ENCODE measurements around the gene DND1.
"Not testable (repeated sequence)": the region's sequence is repeated elsewhere in the genome, so short reads cannot be mapped to it uniquely, and the experiment has no call there.

DND1 gene

GRCh38 chr5:140628711-140629110 lies 44.7 kb downstream of the DND1 start:
- H3K36me3 ChIP-seq (replicated peaks in 1 of 2; ENCODE audit: control insufficient read depth in 2 of 2, insufficient read depth in 2 of 2, low read length in 2 of 2): no peaks in the 10 kb centered on the region
- no peak overlapping the region for H3K27ac ChIP-seq (replicated peaks; ENCODE audit: low read length)
- H3K14ac ChIP-seq (ENCODE audit: low read length): no peak overlapping the region
- peaks cover 13 to 15% of the 10 kb centered on the region in 2 donors for H3K9me3 ChIP-seq (replicated peaks in 1 of 2; ENCODE audit: control insufficient read depth in 2 of 2, insufficient read depth in 1 of 2, low read depth in 1 of 2, low read length in 2 of 2)
- H2BK12ac ChIP-seq (ENCODE audit: low read length): no peak overlapping the region
- H2BK5ac ChIP-seq (ENCODE audit: low read length): no peak overlapping the region
- no peak overlapping the region for H4K8ac ChIP-seq (ENCODE audit: low read depth, low read length)
- H3K4me1 ChIP-seq (ENCODE audit: control insufficient read depth in 2 of 2, insufficient read depth in 1 of 2, low read depth in 1 of 2, low read length in 2 of 2): no peaks in the 10 kb centered on the region
- H3K23ac ChIP-seq (ENCODE audit: low read depth, low read length, poor library complexity): no peak overlapping the region
- no peak overlapping the region for H2AFZ ChIP-seq (ENCODE audit: low read length)
- no peak overlapping the region for H2AK5ac ChIP-seq (ENCODE audit: low read depth, low read length)
- no peaks in the 10 kb centered on the region for H3K27me3 ChIP-seq (ENCODE audit: control insufficient read depth in 3 of 3, insufficient read depth in 3 of 3, low read depth in 1 of 3, low read length in 3 of 3)
- no peak overlapping the region for H4K91ac ChIP-seq (ENCODE audit: low read depth, low read length, poor library complexity)
- H3K79me1 ChIP-seq (ENCODE audit: low read depth, low read length): no peaks in the 10 kb centered on the region
- no peak overlapping the region for H3K4me2 ChIP-seq (ENCODE audit: insufficient read depth, low read length, poor library complexity, severe bottlenecking)
- no peak overlapping the region for H3K9ac ChIP-seq (ENCODE audit: low read depth, low read length, poor library complexity)
- H3K4ac ChIP-seq (ENCODE audit: low read length): no peak overlapping the region
- no CpG with 5 or more reads among the region's 1 CpG for WGBS, 2 donors (ENCODE audit: extremely low coverage in 2 of 2, insufficient read length in 2 of 2, insufficient replicate concordance in 1 of 2)
- no peak overlapping the region for H3K18ac ChIP-seq (ENCODE audit: low read length)
- DNase-seq (ENCODE audit: low spot score): no peak
- H2BK120ac ChIP-seq (ENCODE audit: low read depth, low read length): no peak overlapping the region
- H2BK15ac ChIP-seq (ENCODE audit: low read length): no peak overlapping the region
- no peak overlapping the region for H3K4me3 ChIP-seq (ENCODE audit: low read length in 2 of 2)

- Histone ChIP-seq H3K4me1 (ENCODE audit: control insufficient read depth in 2 of 2, insufficient read depth in 1 of 2, low read depth in 1 of 2, low read length in 2 of 2) (no peaks in the 10 kb centered on the region), H3K27ac (replicated peaks; ENCODE audit: low read length) (no peak overlapping the region), H3K27me3 (ENCODE audit: control insufficient read depth in 3 of 3, insufficient read depth in 3 of 3, low read depth in 1 of 3, low read length in 3 of 3) (no peaks in the 10 kb centered on the region), H3K18ac (ENCODE audit: low read length) (no peak overlapping the region), H3K4me2 (ENCODE audit: insufficient read depth, low read length, poor library complexity, severe bottlenecking) (no peak overlapping the region), H3K23ac (ENCODE audit: low read depth, low read length, poor library complexity) (no peak overlapping the region), H2AK5ac (ENCODE audit: low read depth, low read length) (no peak overlapping the region), H2BK5ac (ENCODE audit: low read length) (no peak overlapping the region), H4K91ac (ENCODE audit: low read depth, low read length, poor library complexity) (no peak overlapping the region), H3K9me3 (replicated peaks in 1 of 2; ENCODE audit: control insufficient read depth in 2 of 2, insufficient read depth in 1 of 2, low read depth in 1 of 2, low read length in 2 of 2) (peaks cover 13 to 15% of the 10 kb centered on the region in 2 donors), H3K9ac (ENCODE audit: low read depth, low read length, poor library complexity) (no peak overlapping the region), H3K4ac (ENCODE audit: low read length) (no peak overlapping the region), H3K4me3 (ENCODE audit: low read length in 2 of 2) (no peak overlapping the region), H3K14ac (ENCODE audit: low read length) (no peak overlapping the region), H3K79me1 (ENCODE audit: low read depth, low read length) (no peaks in the 10 kb centered on the region), H2BK120ac (ENCODE audit: low read depth, low read length) (no peak overlapping the region), H2BK12ac (ENCODE audit: low read length) (no peak overlapping the region), H2AFZ (ENCODE audit: low read length) (no peak overlapping the region), H2BK15ac (ENCODE audit: low read length) (no peak overlapping the region), H4K8ac (ENCODE audit: low read depth, low read length) (no peak overlapping the region), H3K36me3 (replicated peaks in 1 of 2; ENCODE audit: control insufficient read depth in 2 of 2, insufficient read depth in 2 of 2, low read length in 2 of 2) (no peaks in the 10 kb centered on the region)
- no CpG with 5 or more reads among the region's 6 CpGs for WGBS, 2 donors (ENCODE audit: extremely low coverage in 2 of 2, insufficient read length in 2 of 2, insufficient replicate concordance in 1 of 2)
- DNase-seq (ENCODE audit: low spot score): no peak
Observed at GRCh38 chr5:140627972-140628371, 45.4 kb downstream of the DND1 start.

- H2BK12ac ChIP-seq (ENCODE audit: low read length); H3K27me3 ChIP-seq (ENCODE audit: control insufficient read depth in 3 of 3, insufficient read depth in 3 of 3, low read depth in 1 of 3, low read length in 3 of 3); H3K4me3 ChIP-seq (ENCODE audit: low read length in 2 of 2); H2BK120ac ChIP-seq (ENCODE audit: low read depth, low read length); H4K8ac ChIP-seq (ENCODE audit: low read depth, low read length); DNase-seq (ENCODE audit: low spot score); H3K23ac ChIP-seq (ENCODE audit: low read depth, low read length, poor library complexity); H3K18ac ChIP-seq (ENCODE audit: low read length); H2AK5ac ChIP-seq (ENCODE audit: low read depth, low read length); H2BK5ac ChIP-seq (ENCODE audit: low read length); H3K4ac ChIP-seq (ENCODE audit: low read length); H3K4me1 ChIP-seq (ENCODE audit: control insufficient read depth in 2 of 2, insufficient read depth in 1 of 2, low read depth in 1 of 2, low read length in 2 of 2); H3K27ac ChIP-seq (replicated peaks; ENCODE audit: low read length); H2AFZ ChIP-seq (ENCODE audit: low read length); H2BK15ac ChIP-seq (ENCODE audit: low read length); H3K4me2 ChIP-seq (ENCODE audit: insufficient read depth, low read length, poor library complexity, severe bottlenecking); H4K91ac ChIP-seq (ENCODE audit: low read depth, low read length, poor library complexity); H3K36me3 ChIP-seq (replicated peaks in 1 of 2; ENCODE audit: control insufficient read depth in 2 of 2, insufficient read depth in 2 of 2, low read length in 2 of 2); H3K9ac ChIP-seq (ENCODE audit: low read depth, low read length, poor library complexity); H3K79me1 ChIP-seq (ENCODE audit: low read depth, low read length); H3K14ac ChIP-seq (ENCODE audit: low read length): not testable (repeated sequence)
- H3K9me3 ChIP-seq (replicated peaks in 1 of 2; ENCODE audit: control insufficient read depth in 2 of 2, insufficient read depth in 1 of 2, low read depth in 1 of 2, low read length in 2 of 2): peaks cover 5 to 15% of the 10 kb centered on the region in 2 donors
- no CpG with 5 or more reads among the region's 10 CpGs for WGBS, 2 donors (ENCODE audit: extremely low coverage in 2 of 2, insufficient read length in 2 of 2, insufficient replicate concordance in 1 of 2)
Observed at GRCh38 chr5:140624886-140625285, 48.5 kb downstream of the DND1 start.

- H3K9ac ChIP-seq (ENCODE audit: low read depth, low read length, poor library complexity); H3K4ac ChIP-seq (ENCODE audit: low read length); H2AFZ ChIP-seq (ENCODE audit: low read length); H3K36me3 ChIP-seq (replicated peaks in 1 of 2; ENCODE audit: control insufficient read depth in 2 of 2, insufficient read depth in 2 of 2, low read length in 2 of 2); H3K4me1 ChIP-seq (ENCODE audit: control insufficient read depth in 2 of 2, insufficient read depth in 1 of 2, low read depth in 1 of 2, low read length in 2 of 2); H3K4me3 ChIP-seq (ENCODE audit: low read length in 2 of 2); H4K8ac ChIP-seq (ENCODE audit: low read depth, low read length); H3K18ac ChIP-seq (ENCODE audit: low read length); H2BK120ac ChIP-seq (ENCODE audit: low read depth, low read length); H3K4me2 ChIP-seq (ENCODE audit: insufficient read depth, low read length, poor library complexity, severe bottlenecking); H2BK5ac ChIP-seq (ENCODE audit: low read length); H2AK5ac ChIP-seq (ENCODE audit: low read depth, low read length); H3K14ac ChIP-seq (ENCODE audit: low read length); H4K91ac ChIP-seq (ENCODE audit: low read depth, low read length, poor library complexity); H2BK15ac ChIP-seq (ENCODE audit: low read length); H3K9me3 ChIP-seq (replicated peaks in 1 of 2; ENCODE audit: control insufficient read depth in 2 of 2, insufficient read depth in 1 of 2, low read depth in 1 of 2, low read length in 2 of 2); DNase-seq (ENCODE audit: low spot score); H2BK12ac ChIP-seq (ENCODE audit: low read length); H3K27ac ChIP-seq (replicated peaks; ENCODE audit: low read length); H3K23ac ChIP-seq (ENCODE audit: low read depth, low read length, poor library complexity); H3K79me1 ChIP-seq (ENCODE audit: low read depth, low read length); H3K27me3 ChIP-seq (ENCODE audit: control insufficient read depth in 3 of 3, insufficient read depth in 3 of 3, low read depth in 1 of 3, low read length in 3 of 3): not testable (repeated sequence)
Observed at GRCh38 chr5:140623061-140623460, 50.3 kb downstream of the DND1 start.

Data from neuronal stem cell (in vitro differentiated cells).